H4 (cell line): ENCODE results near the gene ELMO2. TPM values are rescaled to one million over a fixed set of nuclear protein-coding genes. Genes with fewer than 3 reads are reported as not detected.

ENCODE experiments used
- DNase-seq: peaks from one replicate; pipeline ENCODE4 v3.0.0-alpha.2; 2015; ENCODE audit warnings: low spot score
- total RNA-seq: library from RNA; depleted of rRNA; stranded (reverse); fragments of >200 nt; shearing (Covaris generic); gene quantifications from 2 replicates; pipeline ENCODE4 v1.2.3, GENCODE V29; 2014; rRNA removed

ELMO2 gene
- total RNA-seq, 1 experiment from 2014 or later = 43.7 TPM

DNA sequence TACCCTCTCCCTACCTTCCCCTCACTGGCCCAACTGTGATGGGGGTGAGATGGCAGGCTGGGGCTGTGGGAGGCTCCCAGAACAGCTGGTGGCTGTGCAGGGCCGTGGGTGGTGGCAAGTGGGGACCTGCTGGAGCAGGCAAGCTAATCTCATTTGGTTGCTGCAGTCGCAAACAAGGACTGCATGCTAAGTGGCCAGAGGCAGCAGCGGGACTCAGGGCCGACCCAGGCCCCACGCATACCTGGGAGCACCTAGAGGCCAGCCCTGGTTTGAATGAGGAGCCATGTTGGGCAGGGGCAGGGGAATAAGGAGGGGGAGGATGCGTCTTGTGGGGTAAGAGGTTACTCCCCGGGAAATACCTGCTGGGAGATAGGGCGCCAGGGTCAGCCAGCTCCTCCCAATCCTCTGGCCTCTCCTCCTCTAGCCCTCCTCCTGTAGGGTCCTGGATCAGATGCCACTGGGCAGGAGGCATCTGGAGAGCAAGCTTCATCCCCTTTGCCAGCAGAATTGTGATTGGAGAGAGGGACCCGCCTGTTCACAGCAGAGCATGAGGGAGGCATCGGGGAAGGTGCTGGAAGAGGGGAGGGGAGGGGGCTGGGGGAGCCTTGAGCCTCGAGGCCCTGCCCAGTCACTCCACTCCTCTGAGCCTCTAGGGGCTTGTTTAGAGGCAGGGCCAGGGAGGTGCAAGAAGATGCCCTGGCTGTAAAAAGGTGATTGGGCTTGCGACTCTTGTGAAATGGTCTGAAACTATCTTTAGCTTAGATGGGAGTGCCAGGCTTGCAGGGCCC lies 73.8 kb downstream of the ELMO2 start:
- DNase-seq = no peak

DNA sequence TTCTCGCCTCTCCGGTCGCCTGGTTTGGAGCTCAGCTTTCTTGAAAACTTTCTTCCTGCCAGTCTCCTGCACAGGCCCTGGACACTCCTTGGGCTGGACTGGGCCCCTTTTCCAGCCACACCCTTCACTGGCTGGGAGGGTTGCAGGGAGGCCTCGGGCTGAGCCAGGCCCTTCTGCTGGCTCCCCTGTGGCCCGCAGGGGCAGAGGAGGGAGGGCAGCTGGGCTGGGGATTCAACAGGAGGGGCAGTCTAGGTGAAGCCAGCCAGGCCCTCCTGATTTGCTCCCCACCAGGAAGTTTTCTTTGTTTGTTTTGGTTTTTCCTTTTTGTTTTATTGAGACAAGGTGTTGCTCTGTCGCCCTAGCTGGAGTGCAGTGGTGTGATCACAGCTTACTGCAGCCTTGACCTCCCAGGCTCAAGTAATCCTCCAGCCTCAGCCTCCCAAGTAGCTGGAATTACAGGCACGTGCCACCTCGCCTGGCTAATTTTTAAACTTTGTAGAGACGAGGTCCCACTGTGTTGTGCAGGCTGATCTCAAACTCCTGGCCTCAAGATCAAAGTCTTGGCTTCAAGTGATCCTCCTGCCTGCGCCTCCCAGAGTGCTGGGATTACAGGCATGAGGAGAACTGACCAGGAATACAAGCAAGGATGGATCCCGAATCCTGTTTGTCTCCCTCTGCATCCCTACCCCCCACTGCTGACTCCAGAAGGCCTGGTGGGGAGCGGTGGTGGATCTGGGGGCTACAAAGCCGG lies 74.6 kb downstream of the ELMO2 start:
- DNase-seq = no peak

DNA sequence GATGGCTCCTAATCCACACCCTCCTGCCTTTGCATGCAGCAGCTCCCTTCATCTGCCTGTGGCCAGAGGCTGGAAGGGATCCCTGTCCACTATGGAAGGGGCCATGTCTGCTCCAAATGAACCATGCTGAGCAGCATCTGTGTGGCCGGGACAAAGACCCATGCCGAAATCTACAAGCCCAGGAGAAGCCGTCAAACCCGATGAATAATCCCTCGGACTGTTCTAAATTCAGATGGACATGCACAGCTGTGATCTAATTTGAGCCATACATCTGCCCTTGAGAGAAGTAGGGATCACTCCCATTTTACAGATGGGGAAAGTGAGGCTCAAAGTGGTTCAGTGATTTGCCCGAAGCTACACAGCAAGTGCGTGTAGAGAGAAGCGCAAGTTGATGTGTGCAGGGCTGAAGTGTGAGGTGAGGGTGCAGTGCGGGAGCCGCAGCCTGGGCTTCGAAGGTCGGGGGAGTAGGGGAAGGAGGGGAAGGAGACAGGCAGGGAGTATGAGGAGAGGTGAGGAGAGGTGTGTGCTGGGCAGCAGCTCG lies 75.5 kb downstream of the ELMO2 start:
- DNase-seq = no peak

DNA sequence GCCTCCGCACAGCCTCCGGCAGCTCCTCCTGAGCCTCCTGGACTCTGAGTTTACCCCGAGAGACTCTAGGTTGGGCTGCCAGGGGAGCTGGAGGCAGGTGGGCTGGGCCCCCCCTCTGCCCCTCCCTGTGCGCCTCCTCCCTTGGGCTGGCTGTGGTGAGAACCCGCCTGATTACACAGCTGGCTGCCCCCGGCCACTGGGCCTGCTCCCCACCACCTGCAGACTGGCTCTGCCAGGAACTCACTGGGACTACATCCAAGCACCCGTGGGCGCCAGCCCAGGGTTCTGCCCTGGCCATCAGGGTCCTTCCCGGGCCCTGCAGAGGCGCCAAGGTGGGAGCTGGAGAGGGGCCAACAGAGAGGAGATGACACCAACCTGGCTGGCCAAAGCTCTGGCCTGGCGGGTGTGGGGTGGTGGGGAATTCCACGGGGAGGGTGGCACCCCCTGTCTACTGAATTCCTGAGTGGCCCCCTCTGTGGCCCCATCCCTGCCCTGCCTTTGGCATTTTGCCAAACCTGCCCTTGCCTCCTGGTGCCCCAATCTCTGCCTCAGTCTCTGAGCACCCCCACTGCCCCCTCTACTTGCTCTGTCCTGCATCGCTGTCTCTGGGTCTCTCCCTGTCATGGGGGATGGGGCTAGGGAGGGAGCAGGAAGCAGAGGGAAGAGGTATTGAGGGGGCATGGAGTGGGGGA lies 76.2 kb downstream of the ELMO2 start:
- DNase-seq = no peak

DNA sequence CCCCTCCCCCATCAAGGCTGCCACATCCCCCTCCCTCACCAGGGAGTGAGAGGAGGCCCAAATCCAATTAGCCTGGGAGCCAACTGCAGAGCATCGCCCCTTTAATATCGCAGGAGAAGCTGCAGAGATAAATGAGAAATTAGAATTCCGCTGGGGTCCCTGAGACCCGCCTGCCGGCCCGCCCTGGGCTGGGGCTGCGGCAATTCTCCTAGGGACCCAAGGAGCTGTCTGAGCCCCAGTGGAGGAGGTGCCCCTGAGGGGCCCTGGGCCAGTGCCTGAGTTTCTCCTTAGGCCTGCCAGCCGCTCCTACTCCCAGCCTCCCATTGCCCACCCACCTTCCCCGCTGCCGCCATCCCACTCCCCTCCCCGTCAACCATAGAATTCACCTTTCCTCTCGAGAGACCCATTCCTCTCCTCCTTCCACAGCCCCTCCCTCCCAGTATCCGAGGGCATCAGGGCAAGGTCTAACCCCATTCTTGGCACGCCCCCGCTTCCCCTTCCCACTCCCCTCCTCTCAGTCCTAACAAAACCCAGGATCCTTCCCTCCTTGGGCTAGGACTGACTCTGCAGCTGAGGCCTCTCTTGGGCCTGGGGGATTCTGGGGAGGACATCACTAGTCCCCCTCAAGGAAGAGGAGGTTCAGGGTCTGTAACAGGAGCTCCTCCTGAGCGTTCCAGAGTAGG lies 78.1 kb downstream of the ELMO2 start:
- DNase-seq = no peak

DNA sequence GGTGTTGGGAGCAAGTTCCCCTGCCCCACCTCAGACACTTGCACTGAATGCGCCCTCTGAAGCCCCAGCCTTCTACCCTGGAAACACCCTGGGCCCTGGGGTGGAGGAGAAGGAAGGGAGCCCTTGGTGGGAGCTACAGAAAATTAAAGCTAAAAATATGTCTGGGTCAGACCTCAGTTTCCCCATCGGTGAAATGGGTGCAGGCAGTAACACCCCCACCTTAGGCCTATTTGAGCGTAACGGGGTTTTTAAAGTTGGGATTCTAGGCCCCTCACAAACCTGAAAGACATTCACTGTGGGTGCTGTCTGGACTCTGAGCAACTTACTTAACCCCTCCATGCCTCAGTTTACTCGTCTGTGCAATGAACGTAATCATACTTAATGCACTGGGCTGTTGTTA lies 78.9 kb downstream of the ELMO2 start:
- no peak for DNase-seq

DNA sequence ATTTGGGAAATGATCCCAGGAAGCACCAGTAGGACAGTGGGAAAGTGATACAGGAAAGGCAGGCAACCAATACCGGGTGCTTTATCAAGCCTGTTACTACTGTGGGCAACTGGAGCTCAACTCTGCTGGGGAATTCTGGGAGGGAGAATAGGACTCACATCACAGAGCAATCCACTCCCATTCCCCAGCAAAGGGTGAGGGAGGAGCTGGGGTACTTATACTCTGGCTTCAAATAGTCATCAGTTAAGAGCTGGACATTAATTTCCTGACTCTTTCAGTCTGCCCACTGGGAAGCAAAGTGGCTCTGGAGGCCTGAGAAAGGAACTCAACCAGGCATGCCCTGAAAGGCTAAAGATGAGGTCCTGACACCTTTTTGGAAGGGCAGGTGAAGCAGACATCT lies 80.6 kb downstream of the ELMO2 start:
- no peak for DNase-seq

DNA sequence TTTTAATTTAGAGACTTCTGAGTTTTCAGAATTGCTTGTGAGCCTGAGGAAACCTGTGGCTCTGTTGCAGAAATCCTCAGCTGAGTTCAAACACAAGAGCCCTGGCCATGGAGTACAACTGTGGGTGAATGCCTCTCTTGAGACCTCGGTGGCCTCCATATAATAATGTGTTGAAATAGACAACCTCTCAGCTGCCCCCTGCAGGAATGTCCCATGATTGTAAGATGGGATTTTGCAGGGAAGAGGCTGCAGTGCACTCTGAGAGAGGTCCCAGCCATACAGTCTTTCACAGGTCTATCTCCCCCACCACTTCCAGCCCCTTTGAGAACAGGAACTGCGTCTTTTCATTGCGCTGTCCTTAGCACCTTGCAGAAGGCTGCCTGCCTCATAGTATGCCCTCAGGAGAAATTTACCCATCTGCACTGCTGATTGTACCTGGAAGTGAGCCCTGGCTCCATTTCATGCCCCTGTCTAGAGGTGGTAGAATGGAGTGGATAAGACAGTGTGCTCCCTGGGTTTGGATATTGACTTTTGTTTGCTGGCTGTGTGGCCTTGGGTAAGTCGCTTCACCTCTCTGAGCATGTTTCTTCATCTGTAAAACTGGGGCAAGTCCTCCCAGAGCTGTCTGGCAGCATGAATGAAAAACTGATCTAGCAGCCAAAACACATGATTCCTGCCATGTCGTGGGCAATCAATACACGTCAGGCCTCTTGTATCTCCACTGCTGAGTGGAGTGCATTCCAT lies 81.3 kb downstream of the ELMO2 start:
- peak; percentile 33 for DNase-seq

DNA sequence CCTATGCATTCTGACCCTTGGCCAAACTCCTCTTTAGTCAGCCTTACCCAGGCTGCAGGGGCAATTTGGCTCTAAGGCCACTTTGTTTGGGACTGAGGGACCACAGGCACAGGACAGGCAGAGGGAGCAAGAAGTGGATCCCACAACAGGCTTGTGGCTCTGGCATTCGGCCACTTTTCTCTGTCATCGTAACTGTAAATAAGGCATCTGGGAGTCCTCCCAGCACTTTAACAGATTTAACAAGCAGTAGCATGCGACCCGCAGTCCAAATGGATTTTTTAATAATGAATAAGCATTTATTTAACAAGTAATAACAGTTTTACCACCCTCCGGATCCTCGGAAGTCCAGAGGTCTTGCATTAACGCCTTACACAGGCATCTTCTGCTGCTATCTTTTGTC lies 82.0 kb downstream of the ELMO2 start:
- DNase-seq = no peak

DNA sequence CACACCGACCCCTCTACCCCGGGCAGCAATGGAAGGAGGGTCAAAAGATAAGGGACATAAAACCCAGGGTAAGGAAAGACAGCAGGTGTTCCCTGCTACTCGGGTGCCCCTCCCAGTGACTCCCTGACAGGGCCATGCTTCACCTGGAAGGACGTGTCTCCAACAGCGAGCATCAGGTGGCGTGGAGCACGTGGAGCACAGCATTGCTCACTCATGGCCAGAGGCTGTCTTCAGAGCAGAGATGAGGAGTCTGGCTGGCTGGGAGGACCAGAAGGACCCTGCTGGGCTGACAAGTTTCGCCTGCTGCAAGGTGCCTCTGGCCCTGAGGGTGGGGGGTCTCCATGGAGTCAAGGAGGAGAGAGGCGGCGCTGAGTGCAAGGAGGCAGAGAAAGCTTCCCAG lies 82.9 kb downstream of the ELMO2 start:
- DNase-seq = no peak

DNA sequence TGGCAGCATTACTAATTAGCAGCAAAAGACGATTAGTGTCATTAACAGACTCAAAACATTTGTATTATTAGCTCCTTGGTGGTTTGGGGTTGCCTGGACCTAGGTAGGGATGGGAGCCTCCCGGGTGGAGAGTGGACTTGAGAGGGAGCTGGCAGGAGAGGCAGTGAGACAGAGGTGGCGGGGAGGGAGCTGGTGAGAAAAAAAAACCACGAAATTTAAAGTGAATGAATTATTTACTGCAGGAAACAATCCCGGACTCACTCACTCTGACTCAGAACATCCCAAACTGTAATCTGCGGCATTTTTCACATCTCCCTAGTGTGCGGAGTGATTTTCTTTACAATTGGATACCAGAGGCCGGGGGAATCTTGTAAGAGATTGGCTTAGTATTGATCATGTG lies 83.8 kb downstream of the ELMO2 start:
- DNase-seq = no peak

DNA sequence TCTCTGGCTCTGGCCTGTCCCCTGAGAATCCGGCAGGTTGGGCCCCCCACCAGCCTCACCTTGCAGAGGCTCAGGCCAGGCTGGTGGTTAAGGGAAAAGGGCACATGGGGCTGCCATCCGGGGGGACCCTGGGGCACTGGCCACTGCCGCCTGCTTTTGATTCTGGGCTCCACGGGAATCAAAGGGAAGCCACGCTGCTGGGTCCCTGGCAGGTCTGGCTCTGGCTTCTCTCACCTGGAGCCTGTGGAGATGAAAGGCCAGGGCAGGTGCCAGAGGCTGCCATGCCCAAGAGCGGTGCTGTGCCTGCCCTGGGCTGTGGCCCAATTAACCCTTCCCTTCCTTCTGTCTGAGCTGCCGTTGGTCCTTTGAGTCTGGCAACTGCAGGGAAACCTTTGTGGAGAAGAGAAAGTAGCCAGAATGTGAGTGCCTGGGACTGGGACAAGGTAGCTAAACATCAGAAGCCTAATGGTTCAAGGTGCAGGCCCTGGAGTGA lies 88.7 kb downstream of the ELMO2 start:
- no peak for DNase-seq

DNA sequence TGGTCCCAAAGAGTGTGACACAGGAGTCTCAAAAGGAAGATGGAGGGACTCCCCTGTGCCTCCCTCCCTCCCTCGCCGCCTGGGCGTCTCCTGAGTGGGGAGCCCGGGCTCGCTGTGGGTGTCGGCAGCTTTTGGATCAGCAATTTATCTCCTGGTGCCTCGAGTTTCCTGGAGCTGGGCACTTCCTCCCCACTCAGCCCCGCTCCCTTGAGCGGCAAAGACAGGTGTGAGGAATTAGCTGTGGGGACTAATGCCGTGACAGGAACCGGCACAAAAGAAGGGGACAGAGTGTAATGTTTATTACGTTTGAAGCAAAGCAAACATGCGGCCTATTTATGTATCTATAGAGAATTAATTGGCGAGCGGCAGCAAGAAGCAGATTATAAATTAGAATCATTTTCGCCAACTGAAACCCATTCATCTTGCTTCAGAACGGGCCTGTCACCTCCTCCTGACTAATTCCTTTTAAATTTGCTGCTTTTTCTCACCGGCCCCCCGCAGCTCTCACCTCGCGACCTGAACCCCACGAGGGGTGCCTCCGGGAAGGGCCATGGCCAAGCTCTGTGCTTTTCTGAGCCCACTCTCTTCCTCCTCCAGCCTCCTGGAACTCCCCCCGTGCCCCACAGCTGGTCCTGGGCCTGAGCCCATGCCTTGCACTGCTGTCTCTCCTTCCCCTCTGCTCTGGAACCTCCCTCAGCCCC lies 89.3 kb downstream of the ELMO2 start:
- DNase-seq = no peak

Other genes with a start within 250 kb of the ELMO2 start
- not detected in 2 replicates for gene CDH22, start 98.1 kb downstream of the ELMO2 start, total RNA-seq
- gene ZNF334, start 106.9 kb upstream of the ELMO2 start, total RNA-seq = 0.14 TPM in 1 of 2 replicates, not detected in the other
- not detected in 2 replicates for gene OCSTAMP, start 144.0 kb upstream of the ELMO2 start, total RNA-seq
- 0.12 TPM in 1 of 2 replicates, not detected in the other for gene SLC13A3, start 244.8 kb upstream of the ELMO2 start, total RNA-seq